CD14-positive monocyte (primary cell): Measurements from ENCODE around the gene EIF3J. TPM values are rescaled to one million over a fixed set of nuclear protein-coding genes. Genes with fewer than 3 reads are reported as not detected.
"Not testable (repeated sequence)": the region's sequence is repeated elsewhere in the genome, so short reads cannot be mapped to it uniquely, and the experiment has no call there.

ENCODE experiments used
- DNase-seq, 3 donors: peaks; one replicate each; pipeline ENCODE4 v3.0.0-alpha.2; 2011 to 2022
- H2AFZ ChIP-seq: 2 replicates; pipeline ENCODE4 v1.6.0; 2012; ENCODE audit warnings: mild to moderate bottlenecking, low read depth, low read length, inconsistent platforms; ENCODE audit not compliant: insufficient read depth, poor library complexity, severe bottlenecking
- H3K27ac ChIP-seq, 2 donors: 1 replicate in 1 of 2; 2 replicates in 1 of 2; pipeline ENCODE4 v1.5.1; 2012 to 2013; ENCODE audit warnings: low read length in 2 of 2, control low read depth in 1 of 2, inconsistent platforms in 1 of 2, low read depth in 1 of 2, mild to moderate bottlenecking in 1 of 2
- H3K27me3 ChIP-seq, 2 donors: one replicate each; pipeline versions ENCODE4 v1.6.0 to v1.6.1; 2011 to 2013; ENCODE audit warnings: low read length in 2 of 2; ENCODE audit not compliant: control insufficient read depth in 2 of 2, insufficient read depth in 2 of 2
- H3K36me3 ChIP-seq, 2 donors: replicated peaks in 1 of 2; 1 replicate in 1 of 2; 2 replicates in 1 of 2; pipeline versions ENCODE4 v1.5.1 to v1.6.1; 2012 to 2013; ENCODE audit warnings: low read length in 2 of 2, control low read depth in 1 of 2, inconsistent platforms in 1 of 2, mild to moderate bottlenecking in 1 of 2; ENCODE audit not compliant: insufficient read depth in 2 of 2, control insufficient read depth in 1 of 2
- H3K4me1 ChIP-seq, 2 donors: 1 replicate in 1 of 2; 2 replicates in 1 of 2; pipeline versions ENCODE4 v1.5.1 to v1.6.1; 2012 to 2013; ENCODE audit warnings: low read length in 2 of 2, control low read depth in 1 of 2, inconsistent platforms in 1 of 2, mild to moderate bottlenecking in 1 of 2, moderate library complexity in 1 of 2; ENCODE audit not compliant: insufficient read depth in 2 of 2, control insufficient read depth in 1 of 2
- H3K4me2 ChIP-seq: replicated peaks from 2 replicates; pipeline ENCODE3; 2012; ENCODE audit warnings: low read length, moderate library complexity, mild to moderate bottlenecking; ENCODE audit not compliant: poor library complexity, severe bottlenecking; ENCODE audit errors: extremely low read depth
- H3K4me3 ChIP-seq, 3 experiments: fragments of 200-600 bp in 1 of 3; sonication (generic) in 1 of 3; replicated peaks in 1 of 3; 1 replicate in 2 of 3; 2 replicates in 1 of 3; pipeline ENCODE4 v1.5.1; 2011 to 2013; ENCODE audit warnings: low read length in 3 of 3, mild to moderate bottlenecking in 3 of 3, control low read depth in 2 of 3, low read depth in 2 of 3, inconsistent platforms in 1 of 3, moderate library complexity in 1 of 3
- H3K79me2 ChIP-seq: 2 replicates; pipeline ENCODE4 v1.6.0; 2012; ENCODE audit warnings: mild to moderate bottlenecking, control low read depth, inconsistent platforms, low read length, moderate library complexity; ENCODE audit not compliant: insufficient read depth
- H3K9ac ChIP-seq: 2 replicates; pipeline ENCODE4 v1.6.0; 2017; ENCODE audit warnings: low read length, mild to moderate bottlenecking; ENCODE audit not compliant: insufficient read depth, poor library complexity, severe bottlenecking
- H3K9me3 ChIP-seq, 2 donors: replicated peaks in 1 of 2; 1 replicate in 1 of 2; 2 replicates in 1 of 2; pipeline versions ENCODE4 v1.5.1 to v1.6.1; 2012 to 2013; ENCODE audit warnings: low read length in 2 of 2, control low read depth in 1 of 2; ENCODE audit not compliant: control insufficient read depth in 1 of 2, insufficient read depth in 1 of 2
- H4K20me1 ChIP-seq: 2 replicates; pipeline ENCODE4 v1.6.0; 2012; ENCODE audit warnings: mild to moderate bottlenecking, low read length, control low read depth, moderate library complexity; ENCODE audit not compliant: insufficient read depth
- H3K27ac Mint-ChIP-seq, 7 donors: one replicate each; pipeline ENCODE4 v1.8.0; 2020; ENCODE audit warnings: mild to moderate bottlenecking in 7 of 7, mixed read lengths in 7 of 7, moderate library complexity in 6 of 7, inconsistent platforms in 2 of 7
- H3K27me3 Mint-ChIP-seq, 3 donors: one replicate each; pipeline ENCODE4 v1.8.0; 2021 to 2022; ENCODE audit warnings: low read depth in 3 of 3, mild to moderate bottlenecking in 3 of 3, mixed read lengths in 3 of 3, moderate library complexity in 3 of 3, inconsistent platforms in 1 of 3
- H3K36me3 Mint-ChIP-seq, 2 donors: one replicate each; pipeline ENCODE4 v1.8.0; 2020; ENCODE audit warnings: mixed read lengths in 2 of 2, inconsistent platforms in 1 of 2, mild to moderate bottlenecking in 1 of 2
- H3K4me1 Mint-ChIP-seq: one replicate; pipeline ENCODE4 v1.8.0; 2020; ENCODE audit warnings: mild to moderate bottlenecking, mixed read lengths
- H3K4me3 Mint-ChIP-seq, 2 donors: one replicate each; pipeline ENCODE4 v1.8.0; 2020; ENCODE audit warnings: mild to moderate bottlenecking in 2 of 2, mixed read lengths in 2 of 2, moderate library complexity in 1 of 2
- H3K9me3 Mint-ChIP-seq, 7 donors: one replicate each; pipeline ENCODE4 v1.8.0; 2020 to 2022; ENCODE audit warnings: mixed read lengths in 7 of 7, mild to moderate bottlenecking in 6 of 7, moderate library complexity in 6 of 7, inconsistent platforms in 2 of 7
- CTCF ChIP-seq: fragments of 200-600 bp; IDR thresholded peaks from one replicate; pipeline ENCODE4 v1.8.0; 2022; ENCODE audit warnings: antibody characterized with exemption, mild to moderate bottlenecking
- WGBS: methylation state at CpG from one replicate; pipeline ENCODE4 v1.1.5; 2013; ENCODE audit warnings: missing lambda C conversion rate; ENCODE audit not compliant: insufficient coverage; 5-methylcytosine and 5-hydroxymethylcytosine counted together
- intact Hi-C, 2 donors: fragments of 100-400 bp; cut with micrococcal nuclease; formaldehyde crosslinking; loops; one replicate each; pipeline versions ENCODE4 v1.15.0 to v1.15.1; 2023
- polyA plus RNA-seq, 3 donors: library from polyadenylated mRNA; depleted of rRNA in 1 of 3; unstranded in 2 of 3; stranded (reverse) in 1 of 3; fragments of 300-500 nt in 2 of 3; fragments of >200 nt in 1 of 3; fragmentation: Illumina TruSeq in 2 of 3; gene quantifications; 1 replicate in 2 of 3; 2 replicates in 1 of 3; pipeline ENCODE4 v1.2.3, GENCODE V29; 2012 to 2021

EIF3J gene
- polyA plus RNA-seq, 3 donors, result 9.7 to 20.1 (median 13.5) TPM

GRCh38 chr15:44545913-44546802 is 9.2 kb downstream of the EIF3J start:
- peaks cover 94% of the 10 kb centered on the region for H4K20me1 ChIP-seq
- peaks cover 28% of the 10 kb centered on the region for H3K4me1 Mint-ChIP-seq
- no CpG with 5 or more reads among the region's 5 CpGs for WGBS
- H3K27me3 Mint-ChIP-seq, result peaks cover 0 to 3% (median 0%) of the 10 kb centered on the region in 3 donors
- no peak overlapping the region for H3K4me2 ChIP-seq
- peaks cover 0 to 15% of the 10 kb centered on the region in 2 donors for H3K4me1 ChIP-seq
- H3K36me3 Mint-ChIP-seq, result peaks cover 28 to 40% of the 10 kb centered on the region in 2 donors
- H3K27ac ChIP-seq, result peak overlapping the region in 1 of 2 donors; percentile 66
- H3K9me3 Mint-ChIP-seq, result no peaks in the 10 kb centered on the region
- peak; percentile 58 to 71 (median 63) for DNase-seq
- no peak overlapping the region for H3K4me3 Mint-ChIP-seq
- H3K27me3 ChIP-seq, result no peaks in the 10 kb centered on the region
- no peaks in the 10 kb centered on the region for H3K9me3 ChIP-seq
- H3K27ac Mint-ChIP-seq, result peak overlapping the region; percentile 62 to 84 (median 73)
- H3K36me3 ChIP-seq, result peaks cover 17 to 27% of the 10 kb centered on the region in 2 donors
- no peak overlapping the region for H2AFZ ChIP-seq
- no peak overlapping the region for H3K9ac ChIP-seq
- intact Hi-C loops, result loop anchor here in 1 of 2 donors (10.0 kb wide), 2 partner anchors 659 to 801 kb away; partner anchors contain the start of gene PDIA3
- peaks cover 99% of the 10 kb centered on the region for H3K79me2 ChIP-seq
- peak; percentile 38 for TF ChIP-seq CTCF
- no peak overlapping the region for H3K4me3 ChIP-seq

- not testable (repeated sequence) for H3K27me3 Mint-ChIP-seq, H3K9me3 ChIP-seq, H3K4me3 ChIP-seq, H3K4me3 Mint-ChIP-seq, H3K9ac ChIP-seq, DNase-seq, H3K4me2 ChIP-seq, H2AFZ ChIP-seq, H3K27ac ChIP-seq, H3K9me3 Mint-ChIP-seq, H3K27me3 ChIP-seq
- intact Hi-C loops, result loop anchor here in 1 of 2 donors (10.0 kb wide), 2 partner anchors 656 to 804 kb away; partner anchors contain the start of gene PDIA3
- Mint-ChIP-seq H3K36me3 (peaks cover 34 to 52% of the 10 kb centered on the region in 2 donors), H3K4me1 (peaks cover 19% of the 10 kb centered on the region), H3K27ac (peak overlapping the region in 2 of 7 donors; percentile 22 to 37)
- Histone ChIP-seq H3K36me3 (peaks cover 34 to 47% of the 10 kb centered on the region in 2 donors), H3K4me1 (peaks cover 0 to 15% of the 10 kb centered on the region in 2 donors), H4K20me1 (peaks cover 77% of the 10 kb centered on the region), H3K79me2 (peaks cover 75% of the 10 kb centered on the region)
- 100% methylated on average over 3 of the region's 9 CpGs for WGBS
These were observed 12.2 kb downstream of the EIF3J start for GRCh38 chr15:44549152-44549551.
